Measurements from ENCODE around the gene LSAMP.

Gene LSAMP

GRCh38 chr3:115968871-115969270, 476.4 kb downstream of the LSAMP start:
- DNase-seq (ENCODE audit: low read depth, low spot score) = no peak

- DNase-seq (ENCODE audit: low read depth, low spot score) = no peak
Measured at GRCh38 chr3:115961380-115961779, 483.9 kb downstream of the LSAMP start.

GRCh38 chr3:115960799-115961198, 484.5 kb downstream of the LSAMP start:
- no peak for DNase-seq (ENCODE audit: low read depth, low spot score)

- no peak for DNase-seq (ENCODE audit: low read depth, low spot score)
Measured at GRCh38 chr3:115958526-115958925, 486.8 kb downstream of the LSAMP start.

- no peak for DNase-seq (ENCODE audit: low read depth, low spot score)
Measured at GRCh38 chr3:115947325-115947724, 498.0 kb downstream of the LSAMP start.

GRCh38 chr3:115943579-115943978, 501.7 kb downstream of the LSAMP start:
- no peak for DNase-seq (ENCODE audit: low read depth, low spot score)

GRCh38 chr3:115937054-115937453, 508.2 kb downstream of the LSAMP start:
- DNase-seq (ENCODE audit: low read depth, low spot score) = no peak

GRCh38 chr3:115932807-115933206, 512.5 kb downstream of the LSAMP start:
- DNase-seq (ENCODE audit: low read depth, low spot score) = no peak

- no peak for DNase-seq (ENCODE audit: low read depth, low spot score)
Measured at GRCh38 chr3:115931581-115931980, 513.7 kb downstream of the LSAMP start.

- no peak for DNase-seq (ENCODE audit: low read depth, low spot score)
Measured at GRCh38 chr3:115930922-115931321, 514.4 kb downstream of the LSAMP start.

GRCh38 chr3:115930168-115930567, 515.1 kb downstream of the LSAMP start:
- no peak for DNase-seq (ENCODE audit: low read depth, low spot score)

GRCh38 chr3:115928376-115928775, 516.9 kb downstream of the LSAMP start:
- no peak for DNase-seq (ENCODE audit: low read depth, low spot score)

GRCh38 chr3:115927197-115927596, 518.1 kb downstream of the LSAMP start:
- no peak for DNase-seq (ENCODE audit: low read depth, low spot score)

GRCh38 chr3:115922681-115923347, 522.5 kb downstream of the LSAMP start:
- no peak for DNase-seq (ENCODE audit: low read depth, low spot score)

- no peak for DNase-seq (ENCODE audit: low read depth, low spot score)
Measured at GRCh38 chr3:115921711-115922110, 523.6 kb downstream of the LSAMP start.

- no peak for DNase-seq (ENCODE audit: low read depth, low spot score)
Measured at GRCh38 chr3:115918900-115919299, 526.4 kb downstream of the LSAMP start.

GRCh38 chr3:115916866-115917265, 528.4 kb downstream of the LSAMP start:
- no peak for DNase-seq (ENCODE audit: low read depth, low spot score)

- no peak for DNase-seq (ENCODE audit: low read depth, low spot score)
Measured at GRCh38 chr3:115915061-115915460, 530.2 kb downstream of the LSAMP start.

GRCh38 chr3:115913069-115913686, 532.1 kb downstream of the LSAMP start:
- DNase-seq (ENCODE audit: low read depth, low spot score) = no peak

GRCh38 chr3:115912372-115912771, 532.9 kb downstream of the LSAMP start:
- no peak for DNase-seq (ENCODE audit: low read depth, low spot score)

- DNase-seq (ENCODE audit: low read depth, low spot score) = no peak
Measured at GRCh38 chr3:115905871-115906270, 539.4 kb downstream of the LSAMP start.

- DNase-seq (ENCODE audit: low read depth, low spot score) = no peak
Measured at GRCh38 chr3:115903843-115904242, 541.4 kb downstream of the LSAMP start.

GRCh38 chr3:115901008-115901407, 544.3 kb downstream of the LSAMP start:
- DNase-seq (ENCODE audit: low read depth, low spot score) = no peak

GRCh38 chr3:115899535-115899934, 545.8 kb downstream of the LSAMP start:
- DNase-seq (ENCODE audit: low read depth, low spot score) = no peak

Data from brain pericyte (primary cell).